Dendritic cell treated with granulocyte-macrophage colony-stimulating factor and Interleukin-4, amounts not matched to agents 40 ng/mL and 50 ng/mL, for 4 days (primary cell): ENCODE data around the gene PACC1.
"Not testable (repeated sequence)": the region's sequence is repeated elsewhere in the genome, so short reads cannot be mapped to it uniquely, and the experiment has no call there.

ENCODE experiments used
- H3K27ac Mint-ChIP-seq: one replicate; pipeline ENCODE4 v1.8.0; 2022; ENCODE audit warnings: mild to moderate bottlenecking, mixed read lengths
- H3K27me3 Mint-ChIP-seq: one replicate; pipeline ENCODE4 v1.8.0; 2022; ENCODE audit warnings: mild to moderate bottlenecking, mixed read lengths
- H3K36me3 Mint-ChIP-seq: one replicate; pipeline ENCODE4 v1.8.0; 2022; ENCODE audit warnings: low read depth, mixed read lengths
- H3K4me1 Mint-ChIP-seq: one replicate; pipeline ENCODE4 v1.8.0; 2022; ENCODE audit warnings: low read depth, mixed read lengths
- H3K4me3 Mint-ChIP-seq: one replicate; pipeline ENCODE4 v1.8.0; 2022; ENCODE audit warnings: mild to moderate bottlenecking, moderate library complexity, mixed read lengths
- H3K9me3 Mint-ChIP-seq: one replicate; pipeline ENCODE4 v1.8.0; 2022; ENCODE audit warnings: mixed read lengths
- intact Hi-C: fragments of 100-400 bp; cut with micrococcal nuclease; formaldehyde crosslinking; loops from one replicate; pipeline ENCODE4 v1.15.0; 2022

PACC1 gene

GRCh38 chr1:212359794-212360479 is 54.7 kb downstream of the PACC1 start:
- Mint-ChIP-seq H3K27ac (no peak overlapping the region), H3K4me3 (no peak overlapping the region), H3K9me3 (no peaks in the 10 kb centered on the region), H3K36me3 (peaks cover 72% of the 10 kb centered on the region), H3K4me1 (no peaks in the 10 kb centered on the region), H3K27me3 (no peaks in the 10 kb centered on the region)
- intact Hi-C loops, result no loop called here

- H3K27ac Mint-ChIP-seq, result no peak overlapping the region
- no peak overlapping the region for H3K4me3 Mint-ChIP-seq
- H3K36me3 Mint-ChIP-seq, result peaks cover 73% of the 10 kb centered on the region
- H3K4me1 Mint-ChIP-seq, result no peaks in the 10 kb centered on the region
- intact Hi-C loops, result no loop called here
- H3K9me3 Mint-ChIP-seq, result no peaks in the 10 kb centered on the region
- no peaks in the 10 kb centered on the region for H3K27me3 Mint-ChIP-seq
These were observed 59.3 kb downstream of the PACC1 start for GRCh38 chr1:212355230-212355969.

- intact Hi-C loops, result no loop called here
- no peaks in the 10 kb centered on the region for H3K27me3 Mint-ChIP-seq
- peaks cover 73% of the 10 kb centered on the region for H3K36me3 Mint-ChIP-seq
- peak overlapping the region; percentile 22 for H3K27ac Mint-ChIP-seq
- H3K9me3 Mint-ChIP-seq, result no peaks in the 10 kb centered on the region
- no peaks in the 10 kb centered on the region for H3K4me1 Mint-ChIP-seq
- no peak overlapping the region for H3K4me3 Mint-ChIP-seq
These were observed 60.2 kb downstream of the PACC1 start for GRCh38 chr1:212354464-212354863.

- no peak overlapping the region for H3K27ac Mint-ChIP-seq
- no peaks in the 10 kb centered on the region for H3K9me3 Mint-ChIP-seq
- H3K36me3 Mint-ChIP-seq, result peaks cover 66% of the 10 kb centered on the region
- H3K27me3 Mint-ChIP-seq, result no peaks in the 10 kb centered on the region
- H3K4me3 Mint-ChIP-seq, result no peak overlapping the region
- intact Hi-C loops, result no loop called here
- H3K4me1 Mint-ChIP-seq, result no peaks in the 10 kb centered on the region
These were observed 61.5 kb downstream of the PACC1 start for GRCh38 chr1:212353181-212353580.

GRCh38 chr1:212351588-212352362 is 62.9 kb downstream of the PACC1 start:
- Mint-ChIP-seq H3K4me3 (no peak overlapping the region), H3K36me3 (peaks cover 65% of the 10 kb centered on the region), H3K9me3 (no peaks in the 10 kb centered on the region), H3K4me1 (no peaks in the 10 kb centered on the region), H3K27me3 (no peaks in the 10 kb centered on the region), H3K27ac (no peak overlapping the region)
- intact Hi-C loops, result no loop called here

GRCh38 chr1:212346601-212347000 is 68.1 kb downstream of the PACC1 start:
- Mint-ChIP-seq H3K27ac (no peak overlapping the region), H3K36me3 (peaks cover 79% of the 10 kb centered on the region), H3K9me3 (no peaks in the 10 kb centered on the region), H3K4me3 (no peak overlapping the region), H3K27me3 (no peaks in the 10 kb centered on the region), H3K4me1 (no peaks in the 10 kb centered on the region)
- intact Hi-C loops, result no loop called here

- no peaks in the 10 kb centered on the region for H3K4me1 Mint-ChIP-seq
- H3K27me3 Mint-ChIP-seq, result no peaks in the 10 kb centered on the region
- intact Hi-C loops, result no loop called here
- no peaks in the 10 kb centered on the region for H3K9me3 Mint-ChIP-seq
- H3K27ac Mint-ChIP-seq, result no peak overlapping the region
- H3K4me3 Mint-ChIP-seq, result no peak overlapping the region
- H3K36me3 Mint-ChIP-seq, result peaks cover 62% of the 10 kb centered on the region
These were observed 69.8 kb downstream of the PACC1 start for GRCh38 chr1:212344905-212345304.

- H3K4me3 Mint-ChIP-seq, result no peak overlapping the region
These were observed 73.6 kb downstream of the PACC1 start for GRCh38 chr1:212341090-212341489.

GRCh38 chr1:212329105-212329504 is 85.6 kb downstream of the PACC1 start:
- Mint-ChIP-seq H3K27me3 (no peaks in the 10 kb centered on the region), H3K9me3 (no peaks in the 10 kb centered on the region), H3K27ac (no peak overlapping the region), H3K36me3 (peaks cover 33% of the 10 kb centered on the region), H3K4me3 (no peak overlapping the region), H3K4me1 (no peaks in the 10 kb centered on the region)
- intact Hi-C loops, result no loop called here

More at GRCh38 chr1:212341090-212341489, 73.6 kb downstream of the PACC1 start:
- intact Hi-C loops, result no loop called here
- H3K27ac Mint-ChIP-seq, result no peak overlapping the region
- no peaks in the 10 kb centered on the region for H3K27me3 Mint-ChIP-seq
- no peaks in the 10 kb centered on the region for H3K9me3 Mint-ChIP-seq
- H3K4me1 Mint-ChIP-seq, result no peaks in the 10 kb centered on the region
- H3K36me3 Mint-ChIP-seq, result peaks cover 51% of the 10 kb centered on the region

- Mint-ChIP-seq H3K36me3 (peaks cover 25% of the 10 kb centered on the region), H3K27me3 (no peaks in the 10 kb centered on the region), H3K4me1 (no peaks in the 10 kb centered on the region), H3K4me3 (no peak overlapping the region), H3K27ac (no peak overlapping the region), H3K9me3 (no peaks in the 10 kb centered on the region)
- intact Hi-C loops, result no loop called here
These were observed 86.4 kb downstream of the PACC1 start for GRCh38 chr1:212328248-212328647.

- no peaks in the 10 kb centered on the region for H3K27me3 Mint-ChIP-seq
- H3K36me3 Mint-ChIP-seq, result peaks cover 17% of the 10 kb centered on the region
- intact Hi-C loops, result no loop called here
- H3K4me1 Mint-ChIP-seq, result no peaks in the 10 kb centered on the region
- H3K27ac Mint-ChIP-seq, result no peak overlapping the region
- H3K9me3 Mint-ChIP-seq, result no peaks in the 10 kb centered on the region
- H3K4me3 Mint-ChIP-seq, result no peak overlapping the region
These were observed 88.1 kb downstream of the PACC1 start for GRCh38 chr1:212326541-212326940.

- no peaks in the 10 kb centered on the region for H3K4me1 Mint-ChIP-seq
- no peaks in the 10 kb centered on the region for H3K9me3 Mint-ChIP-seq
- intact Hi-C loops, result no loop called here
- H3K4me3 Mint-ChIP-seq, result no peak overlapping the region
- no peak overlapping the region for H3K27ac Mint-ChIP-seq
- no peaks in the 10 kb centered on the region for H3K36me3 Mint-ChIP-seq
- H3K27me3 Mint-ChIP-seq, result no peaks in the 10 kb centered on the region
These were observed 91.6 kb downstream of the PACC1 start for GRCh38 chr1:212323066-212323465.

- H3K27ac Mint-ChIP-seq, H3K9me3 Mint-ChIP-seq, H3K27me3 Mint-ChIP-seq, intact Hi-C loops, H3K4me3 Mint-ChIP-seq, H3K36me3 Mint-ChIP-seq: not testable (repeated sequence)
- H3K4me1 Mint-ChIP-seq, result peaks cover 15% of the 10 kb centered on the region
These were observed 93.7 kb downstream of the PACC1 start for GRCh38 chr1:212321031-212321430.

- H3K27ac Mint-ChIP-seq, result no peak overlapping the region
- intact Hi-C loops, result loop anchor here (5.0 kb wide), 1 partner anchor 246 kb away; no protein-coding TSS in a partner anchor
- peaks cover 5% of the 10 kb centered on the region for H3K36me3 Mint-ChIP-seq
- no peaks in the 10 kb centered on the region for H3K27me3 Mint-ChIP-seq
- H3K9me3 Mint-ChIP-seq, result no peaks in the 10 kb centered on the region
- H3K4me3 Mint-ChIP-seq, result no peak overlapping the region
- peaks cover 18% of the 10 kb centered on the region for H3K4me1 Mint-ChIP-seq
These were observed 96.8 kb downstream of the PACC1 start for GRCh38 chr1:212317916-212318315.
